ENCODE measurements around the gene SMC3.

Gene SMC3

GRCh38 chr10:110546077-110546476 lies 21.4 kb upstream of the SMC3 start:
- DNase-seq, result no peak

GRCh38 chr10:110546499-110547110 lies 20.9 kb upstream of the SMC3 start:
- no peak for DNase-seq

GRCh38 chr10:110547139-110547761 lies 20.2 kb upstream of the SMC3 start:
- peak; percentile 89 for DNase-seq

- no peak for DNase-seq
Observed at GRCh38 chr10:110548002-110548401, 19.5 kb upstream of the SMC3 start.

GRCh38 chr10:110549211-110549610 lies 18.3 kb upstream of the SMC3 start:
- DNase-seq, result no peak

- DNase-seq, result no peak
Observed at GRCh38 chr10:110553905-110554304, 13.6 kb upstream of the SMC3 start.

GRCh38 chr10:110556296-110556695 lies 11.2 kb upstream of the SMC3 start:
- no peak for DNase-seq

- peak; percentile 88 for DNase-seq
Observed at GRCh38 chr10:110556969-110557601, 10.4 kb upstream of the SMC3 start.

GRCh38 chr10:110558041-110558440 lies 9.5 kb upstream of the SMC3 start:
- no peak for DNase-seq

- DNase-seq, result no peak
Observed at GRCh38 chr10:110560012-110560411, 7.5 kb upstream of the SMC3 start.

GRCh38 chr10:110561292-110561691 lies 6.2 kb upstream of the SMC3 start:
- no peak for DNase-seq

- no peak for DNase-seq
Observed at GRCh38 chr10:110562348-110562747, 5.1 kb upstream of the SMC3 start.

- no peak for DNase-seq
Observed at GRCh38 chr10:110563132-110563531, 4.4 kb upstream of the SMC3 start.

- peak; percentile 27 for DNase-seq
Observed at GRCh38 chr10:110566472-110567200, 859 bp upstream of the SMC3 start.

- peak; percentile 72 for DNase-seq
Observed at GRCh38 chr10:110568055-110568735, 700 bp downstream of the SMC3 start.

- no peak for DNase-seq
Observed at GRCh38 chr10:110569122-110569521, 1.6 kb downstream of the SMC3 start.

- DNase-seq, result no peak
Observed at GRCh38 chr10:110569736-110570135, 2.2 kb downstream of the SMC3 start.

- no peak for DNase-seq
Observed at GRCh38 chr10:110571093-110571743, 3.7 kb downstream of the SMC3 start.

- no peak for DNase-seq
Observed at GRCh38 chr10:110572862-110573261, 5.4 kb downstream of the SMC3 start.

- no peak for DNase-seq
Observed at GRCh38 chr10:110574420-110574819, 6.9 kb downstream of the SMC3 start.

GRCh38 chr10:110576220-110576619 lies 8.7 kb downstream of the SMC3 start:
- DNase-seq, result no peak

- DNase-seq, result no peak
Observed at GRCh38 chr10:110577056-110577455, 9.6 kb downstream of the SMC3 start.

- DNase-seq, result no peak
Observed at GRCh38 chr10:110584006-110584405, 16.5 kb downstream of the SMC3 start.
